RWPE1 (cell line): ENCODE measurements around the gene IRF4.

Experiments used
- CTCF ChIA-PET: fragments of 350-600 bp; sonication (Branson Sonifier 250); formaldehyde crosslinking; extraction: SDS; loops from one replicate; lab custom pipeline; 2021; lab: Yijun Ruan, JAX
- POLR2A ChIA-PET: fragments of 400-600 bp; formaldehyde crosslinking; extraction: SDS; loops from one replicate; lab custom pipeline; 2020; ENCODE audit warnings: antibody characterized with exemption; ENCODE audit not compliant: low non-redundant PET; lab: Yijun Ruan, JAX
- DNase-seq: peaks from one replicate; pipeline ENCODE4 v3.0.0; 2012; ENCODE audit warnings: low spot score
- H3K27ac ChIP-seq: fragments of 450-650 bp; 2 replicates; pipeline ENCODE4 v1.5.1; 2017
- TF ChIP-seq, protein P1 (sequence below): fragments of 450-650 bp; conservative IDR thresholded peaks from 2 replicates; pipeline ENCODE4 v1.5.1; 2017; ENCODE audit warnings: low read depth, mild to moderate bottlenecking

IRF4 gene

GRCh38 chr6:446418-447366 lies 55.1 kb downstream of the IRF4 start:
- ChIA-PET CTCF (interaction anchor here (0.7 kb wide), 1 partner anchor 152 kb away, joined by 4 read pairs; no protein-coding TSS in a partner anchor), POLR2A (no interaction called here)
- no peak overlapping the region for H3K27ac ChIP-seq
- no peak for DNase-seq
- TF ChIP-seq, protein P1, sequence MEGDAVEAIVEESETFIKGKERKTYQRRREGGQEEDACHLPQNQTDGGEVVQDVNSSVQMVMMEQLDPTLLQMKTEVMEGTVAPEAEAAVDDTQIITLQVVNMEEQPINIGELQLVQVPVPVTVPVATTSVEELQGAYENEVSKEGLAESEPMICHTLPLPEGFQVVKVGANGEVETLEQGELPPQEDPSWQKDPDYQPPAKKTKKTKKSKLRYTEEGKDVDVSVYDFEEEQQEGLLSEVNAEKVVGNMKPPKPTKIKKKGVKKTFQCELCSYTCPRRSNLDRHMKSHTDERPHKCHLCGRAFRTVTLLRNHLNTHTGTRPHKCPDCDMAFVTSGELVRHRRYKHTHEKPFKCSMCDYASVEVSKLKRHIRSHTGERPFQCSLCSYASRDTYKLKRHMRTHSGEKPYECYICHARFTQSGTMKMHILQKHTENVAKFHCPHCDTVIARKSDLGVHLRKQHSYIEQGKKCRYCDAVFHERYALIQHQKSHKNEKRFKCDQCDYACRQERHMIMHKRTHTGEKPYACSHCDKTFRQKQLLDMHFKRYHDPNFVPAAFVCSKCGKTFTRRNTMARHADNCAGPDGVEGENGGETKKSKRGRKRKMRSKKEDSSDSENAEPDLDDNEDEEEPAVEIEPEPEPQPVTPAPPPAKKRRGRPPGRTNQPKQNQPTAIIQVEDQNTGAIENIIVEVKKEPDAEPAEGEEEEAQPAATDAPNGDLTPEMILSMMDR, result no peak

DNA sequence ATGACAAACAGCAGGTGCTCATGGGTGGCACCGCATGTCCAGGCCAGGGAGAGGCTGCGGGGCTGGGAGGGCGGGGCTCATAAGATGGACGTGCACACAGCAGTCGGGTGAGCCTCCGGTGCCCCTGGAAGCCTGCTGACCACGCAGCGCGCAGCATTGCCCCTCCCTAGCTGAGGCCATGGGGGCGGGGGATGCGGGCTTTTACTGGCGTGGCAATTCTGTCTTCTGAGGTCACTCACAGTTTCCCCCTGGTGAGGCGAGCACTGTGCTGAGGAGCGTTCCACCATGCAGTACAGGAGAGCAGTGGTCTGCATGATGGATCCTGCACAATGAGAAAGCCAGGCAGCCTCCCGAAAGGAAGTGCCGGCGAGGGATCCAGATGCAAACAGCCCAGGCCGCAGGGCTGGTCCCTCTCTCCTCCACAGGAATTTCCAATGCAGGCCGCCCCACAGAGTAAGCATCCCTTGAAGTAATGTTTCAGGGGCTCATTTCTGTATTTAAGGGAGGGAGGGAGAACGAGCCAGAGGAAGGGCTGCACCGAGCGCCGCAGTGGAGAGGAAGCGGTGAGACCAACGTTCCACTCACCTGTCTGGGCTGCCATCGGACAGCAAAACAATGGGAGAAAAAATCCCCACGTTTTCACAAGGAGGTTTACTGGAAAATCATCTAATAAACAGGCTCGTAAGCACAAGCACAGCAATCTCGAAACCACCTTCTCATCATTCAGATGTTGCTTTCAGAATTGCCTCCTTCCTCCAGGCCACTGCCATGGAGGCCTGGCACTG lies 56.0 kb downstream of the IRF4 start:
- POLR2A ChIA-PET, result no interaction called here
- no peak for DNase-seq
- H3K27ac ChIP-seq, result no peak overlapping the region
- TF ChIP-seq, protein P1, result no peak
- CTCF ChIA-PET, result no interaction called here

GRCh38 chr6:448296-449056 lies 56.9 kb downstream of the IRF4 start:
- no peak for DNase-seq
- ChIA-PET POLR2A (no interaction called here), CTCF (no interaction called here)
- H3K27ac ChIP-seq, result no peak overlapping the region
- TF ChIP-seq, protein P1, result no peak

DNA sequence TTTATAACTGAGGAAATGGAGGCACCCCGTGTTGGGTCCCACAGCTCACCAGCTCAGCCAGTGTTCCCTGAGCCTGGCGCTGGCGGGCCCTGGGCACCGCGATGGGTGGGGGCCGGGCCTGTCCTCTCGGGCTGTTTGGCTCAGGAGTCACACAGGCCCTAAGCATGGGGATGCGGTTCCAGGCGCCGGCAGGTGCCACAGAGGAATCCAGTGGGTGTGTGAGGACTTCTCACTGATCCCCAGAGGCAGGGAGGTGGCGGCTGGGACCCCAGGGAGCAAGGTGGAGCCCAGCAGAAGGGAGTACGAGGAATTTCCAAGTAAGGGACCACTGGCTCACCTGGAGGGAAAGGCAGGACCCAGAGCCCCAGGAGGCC lies 57.5 kb downstream of the IRF4 start:
- ChIA-PET POLR2A (no interaction called here), CTCF (no interaction called here)
- H3K27ac ChIP-seq, result no peak overlapping the region
- TF ChIP-seq, protein P1, result no peak
- DNase-seq, result no peak

- H3K27ac ChIP-seq, result no peak overlapping the region
- POLR2A ChIA-PET, result no interaction called here
- CTCF ChIA-PET, result no interaction called here
- no peak for DNase-seq
- TF ChIP-seq, protein P1, result no peak
Measured at GRCh38 chr6:449486-450419, 58.2 kb downstream of the IRF4 start.
